ENCODE results near the gene BIN1. TPM values are rescaled to one million over a fixed set of nuclear protein-coding genes. Genes with fewer than 3 reads are reported as not detected.

The BIN1 gene
- total RNA-seq, 1 donor from 2014 or later = 26.9 TPM

DNA sequence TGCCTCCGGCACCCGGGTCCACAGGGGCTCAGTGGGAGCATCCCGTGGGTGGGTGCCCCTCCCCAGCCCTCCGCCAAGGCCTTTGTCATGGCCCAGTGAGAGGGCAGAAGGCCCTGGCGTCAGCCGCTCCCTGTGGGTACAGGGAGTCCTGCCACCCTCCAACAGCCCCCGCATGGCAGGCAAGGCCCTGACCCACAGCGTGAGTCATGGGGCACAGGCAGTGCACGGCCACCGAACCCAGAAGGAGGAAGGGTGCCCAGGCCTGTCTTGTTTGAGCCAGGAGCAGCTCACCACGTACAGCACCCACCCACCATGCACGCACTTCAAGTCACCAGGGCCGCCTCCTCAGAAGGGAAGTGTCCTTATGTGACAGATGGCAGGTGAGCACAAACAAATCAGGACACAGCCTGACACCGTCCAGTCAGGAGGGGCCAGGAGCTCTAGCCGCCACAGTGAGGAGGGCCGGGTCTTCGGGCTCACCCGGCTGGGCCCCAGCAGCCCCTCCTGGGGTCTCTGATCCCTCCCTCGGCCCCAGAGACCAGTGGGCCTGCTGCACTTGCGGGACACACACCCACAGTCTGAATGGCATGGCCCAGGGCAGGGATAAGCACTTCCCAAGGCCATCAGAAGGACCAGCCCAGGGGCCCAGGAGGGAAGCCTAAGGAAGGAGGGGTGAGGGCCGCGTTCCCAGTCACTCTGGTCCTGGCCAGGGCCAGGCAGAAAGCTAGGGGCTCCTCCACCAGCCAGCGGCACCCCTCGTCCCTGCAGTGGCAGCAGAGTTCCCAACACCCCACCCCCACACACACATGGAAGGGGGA, 25.8 kb downstream of the BIN1 start:
- peaks cover 11% of the 10 kb centered on the region for H3K79me2 ChIP-seq (ENCODE audit: low read depth)
- H3K27ac ChIP-seq = no peak overlapping the region
- no peak for DNase-seq (ENCODE audit: low spot score)
- Mint-ChIP-seq H3K27me3 (ENCODE audit: insufficient read depth, low read depth) (peaks cover 7% of the 10 kb centered on the region), H3K4me1 (peaks cover 46% of the 10 kb centered on the region), H3K36me3 (peaks cover 10% of the 10 kb centered on the region), H3K9me3 (peaks cover 9% of the 10 kb centered on the region), H3K27ac (no peak overlapping the region), H3K4me3 (no peak overlapping the region)
- H3K36me3 ChIP-seq = no peaks in the 10 kb centered on the region
- no peaks in the 10 kb centered on the region for H4K20me1 ChIP-seq (ENCODE audit: low read depth)
- TF ChIP-seq EZH2phosphoT487 (IDR thresholded peaks at IDR 0.05) (no peak), EZH2 (IDR thresholded peaks at IDR 0.05) (no peak)
- TF ChIP-seq, protein P1, sequence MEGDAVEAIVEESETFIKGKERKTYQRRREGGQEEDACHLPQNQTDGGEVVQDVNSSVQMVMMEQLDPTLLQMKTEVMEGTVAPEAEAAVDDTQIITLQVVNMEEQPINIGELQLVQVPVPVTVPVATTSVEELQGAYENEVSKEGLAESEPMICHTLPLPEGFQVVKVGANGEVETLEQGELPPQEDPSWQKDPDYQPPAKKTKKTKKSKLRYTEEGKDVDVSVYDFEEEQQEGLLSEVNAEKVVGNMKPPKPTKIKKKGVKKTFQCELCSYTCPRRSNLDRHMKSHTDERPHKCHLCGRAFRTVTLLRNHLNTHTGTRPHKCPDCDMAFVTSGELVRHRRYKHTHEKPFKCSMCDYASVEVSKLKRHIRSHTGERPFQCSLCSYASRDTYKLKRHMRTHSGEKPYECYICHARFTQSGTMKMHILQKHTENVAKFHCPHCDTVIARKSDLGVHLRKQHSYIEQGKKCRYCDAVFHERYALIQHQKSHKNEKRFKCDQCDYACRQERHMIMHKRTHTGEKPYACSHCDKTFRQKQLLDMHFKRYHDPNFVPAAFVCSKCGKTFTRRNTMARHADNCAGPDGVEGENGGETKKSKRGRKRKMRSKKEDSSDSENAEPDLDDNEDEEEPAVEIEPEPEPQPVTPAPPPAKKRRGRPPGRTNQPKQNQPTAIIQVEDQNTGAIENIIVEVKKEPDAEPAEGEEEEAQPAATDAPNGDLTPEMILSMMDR (IDR thresholded peaks at IDR 0.05) = no peak
- no peak overlapping the region for H2AFZ ChIP-seq (replicated peaks)
- no peak overlapping the region for H3K9ac ChIP-seq
- H3K4me3 ChIP-seq = no peak overlapping the region
- H3K4me1 ChIP-seq = peaks cover 34% of the 10 kb centered on the region
- no peaks in the 10 kb centered on the region for H3F3A ChIP-seq (ENCODE audit: low read depth)
- no peaks in the 10 kb centered on the region for H3K27me3 ChIP-seq
- no peak overlapping the region for H3K4me2 ChIP-seq
- no peaks in the 10 kb centered on the region for H3K9me3 ChIP-seq (ENCODE audit: low read depth)

DNA sequence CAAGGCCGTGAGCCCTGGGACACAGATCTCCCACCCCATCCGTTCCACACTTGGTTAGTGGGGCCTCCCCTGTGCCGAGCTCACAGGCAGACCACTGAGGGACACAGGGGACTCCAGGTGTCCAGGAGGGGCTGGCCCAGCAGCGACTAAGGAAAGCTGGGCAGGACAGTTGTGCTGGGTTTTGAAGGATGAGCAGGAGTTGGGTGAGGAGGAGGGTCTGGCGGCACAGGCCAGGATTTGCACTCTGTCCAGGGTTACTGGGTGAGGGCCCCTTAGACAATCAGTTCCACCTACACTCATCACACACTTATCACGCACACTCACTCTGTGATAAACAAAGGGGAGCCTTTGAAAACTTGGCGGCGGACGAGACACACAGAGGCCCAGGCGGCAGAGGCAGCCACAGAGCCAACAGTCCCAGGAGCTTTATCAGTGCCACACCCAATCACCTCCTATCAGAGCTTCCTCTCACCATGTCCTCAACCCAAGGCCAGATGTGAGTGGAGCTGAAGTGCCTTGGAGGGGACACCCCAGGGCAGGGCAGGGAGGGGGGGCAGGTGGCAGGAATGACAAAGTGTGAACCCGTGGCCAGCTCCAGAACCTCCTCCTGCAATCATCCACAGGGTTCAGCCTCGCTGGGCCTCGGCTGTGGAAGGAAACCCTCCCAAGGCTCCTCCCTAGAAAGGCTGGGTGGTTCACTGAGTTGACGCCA, 26.6 kb downstream of the BIN1 start:
- Histone ChIP-seq H3K79me2 (ENCODE audit: low read depth) (peaks cover 4% of the 10 kb centered on the region), H3K27ac (no peak overlapping the region)
- peaks cover 41% of the 10 kb centered on the region for H3K4me1 Mint-ChIP-seq

DNA sequence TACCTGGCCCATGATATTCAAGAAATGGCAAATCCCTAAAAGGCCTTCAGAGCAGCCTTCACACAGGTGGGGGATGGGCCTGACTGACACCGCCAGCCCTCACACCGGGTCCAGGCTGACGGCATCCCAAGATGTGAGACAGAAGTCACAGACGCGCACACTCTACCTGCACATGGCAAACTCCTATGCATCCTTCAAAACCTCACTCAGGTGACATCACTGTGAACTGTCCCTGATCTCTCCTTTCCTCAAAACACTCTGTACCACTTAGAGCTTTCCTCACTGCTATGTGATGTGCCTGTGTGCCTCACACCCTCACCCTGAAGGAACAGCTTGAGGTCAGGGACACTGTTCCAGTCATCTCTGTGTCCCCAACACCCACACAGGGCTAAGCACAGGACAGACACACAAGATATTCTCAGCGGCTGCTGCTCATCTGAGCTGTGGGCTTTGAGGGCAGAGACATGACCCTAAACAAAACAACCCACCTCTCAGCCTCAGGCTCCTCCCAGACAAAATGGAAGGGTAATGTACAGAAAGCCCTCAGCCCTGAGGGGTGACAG, 27.5 kb downstream of the BIN1 start:
- peaks cover 10% of the 10 kb centered on the region for H3K36me3 Mint-ChIP-seq
- no peak overlapping the region for H3K27ac ChIP-seq
- H3K79me2 ChIP-seq (ENCODE audit: low read depth) = peaks cover 4% of the 10 kb centered on the region
- H3K4me3 ChIP-seq = no peak overlapping the region
- H3K27ac Mint-ChIP-seq = peak overlapping the region; percentile 47
- H3K27me3 Mint-ChIP-seq (ENCODE audit: insufficient read depth, low read depth) = peaks cover 6% of the 10 kb centered on the region
- peaks cover 9% of the 10 kb centered on the region for H3K9me3 Mint-ChIP-seq
- H3K9me3 ChIP-seq (ENCODE audit: low read depth) = no peaks in the 10 kb centered on the region
- no peak for TF ChIP-seq EZH2phosphoT487 (IDR thresholded peaks at IDR 0.05)
- no peak for TF ChIP-seq EZH2 (IDR thresholded peaks at IDR 0.05)
- TF ChIP-seq, protein P1 (IDR thresholded peaks at IDR 0.05) = no peak
- no peak for DNase-seq (ENCODE audit: low spot score)
- H3K27me3 ChIP-seq = no peaks in the 10 kb centered on the region
- H3K4me1 Mint-ChIP-seq = peaks cover 37% of the 10 kb centered on the region
- no peak overlapping the region for H3K4me3 Mint-ChIP-seq
- peaks cover 22% of the 10 kb centered on the region for H3K4me1 ChIP-seq
- H4K20me1 ChIP-seq (ENCODE audit: low read depth) = no peaks in the 10 kb centered on the region
- H3K9ac ChIP-seq = no peak overlapping the region
- H3F3A ChIP-seq (ENCODE audit: low read depth) = no peaks in the 10 kb centered on the region
- no peak overlapping the region for H2AFZ ChIP-seq (replicated peaks)
- H3K36me3 ChIP-seq = no peaks in the 10 kb centered on the region
- H3K4me2 ChIP-seq = no peak overlapping the region

More for the DNA sequence above, 26.6 kb downstream of the BIN1 start:
- peaks cover 6% of the 10 kb centered on the region for H3K27me3 Mint-ChIP-seq (ENCODE audit: insufficient read depth, low read depth)
- H3K27ac Mint-ChIP-seq = no peak overlapping the region
- H3K4me1 ChIP-seq = peaks cover 31% of the 10 kb centered on the region
- H3F3A ChIP-seq (ENCODE audit: low read depth) = no peaks in the 10 kb centered on the region
- no peak overlapping the region for H3K4me3 ChIP-seq
- peak overlapping the region; percentile 18 for H3K4me3 Mint-ChIP-seq
- H4K20me1 ChIP-seq (ENCODE audit: low read depth) = no peaks in the 10 kb centered on the region
- H3K9me3 ChIP-seq (ENCODE audit: low read depth) = no peaks in the 10 kb centered on the region
- no peaks in the 10 kb centered on the region for H3K36me3 ChIP-seq
- no peak overlapping the region for H2AFZ ChIP-seq (replicated peaks)
- peaks cover 9% of the 10 kb centered on the region for H3K9me3 Mint-ChIP-seq
- no peaks in the 10 kb centered on the region for H3K27me3 ChIP-seq
- no peak overlapping the region for H3K9ac ChIP-seq
- H3K4me2 ChIP-seq = no peak overlapping the region
- TF ChIP-seq, protein P1 (IDR thresholded peaks at IDR 0.05) = no peak
- TF ChIP-seq EZH2phosphoT487 (IDR thresholded peaks at IDR 0.05) (no peak), EZH2 (IDR thresholded peaks at IDR 0.05) (no peak)
- DNase-seq (ENCODE audit: low spot score) = no peak
- H3K36me3 Mint-ChIP-seq = peaks cover 10% of the 10 kb centered on the region

All from neural progenitor cell (in vitro differentiated cells).